ENCODE results near the gene PPCDC.

The PPCDC gene

DNA sequence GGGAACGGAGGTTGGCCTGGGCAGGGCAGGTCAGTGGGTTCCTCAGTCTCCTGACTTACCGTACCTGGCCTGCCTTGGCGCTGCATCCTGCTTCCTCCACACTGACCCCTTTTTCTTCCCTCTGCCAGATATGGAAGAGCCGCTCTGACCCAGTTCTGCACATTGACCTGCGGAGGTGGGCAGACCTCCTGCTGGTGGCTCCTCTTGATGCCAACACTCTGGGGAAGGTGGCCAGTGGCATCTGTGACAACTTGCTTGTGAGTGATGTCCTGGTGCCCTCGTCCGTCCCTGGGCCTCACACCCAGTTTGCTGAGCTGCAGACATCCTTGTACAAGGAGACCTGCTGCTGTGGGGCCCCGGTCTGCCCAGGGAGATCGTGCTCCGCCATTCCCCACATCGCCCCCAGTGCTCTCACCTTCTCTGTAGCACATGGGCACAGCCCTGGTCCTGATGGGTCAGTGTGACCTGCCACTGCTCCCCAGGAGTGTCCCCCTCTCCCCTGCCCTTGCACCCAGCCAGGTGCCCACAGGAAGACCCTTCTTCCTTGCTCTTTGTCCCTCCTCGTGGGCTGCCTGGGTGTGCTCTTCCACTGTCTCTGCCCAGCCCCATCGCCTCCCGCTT, 21.0 kb downstream of the PPCDC start:
- no peak for DNase-seq (ENCODE audit: low read depth)

DNA sequence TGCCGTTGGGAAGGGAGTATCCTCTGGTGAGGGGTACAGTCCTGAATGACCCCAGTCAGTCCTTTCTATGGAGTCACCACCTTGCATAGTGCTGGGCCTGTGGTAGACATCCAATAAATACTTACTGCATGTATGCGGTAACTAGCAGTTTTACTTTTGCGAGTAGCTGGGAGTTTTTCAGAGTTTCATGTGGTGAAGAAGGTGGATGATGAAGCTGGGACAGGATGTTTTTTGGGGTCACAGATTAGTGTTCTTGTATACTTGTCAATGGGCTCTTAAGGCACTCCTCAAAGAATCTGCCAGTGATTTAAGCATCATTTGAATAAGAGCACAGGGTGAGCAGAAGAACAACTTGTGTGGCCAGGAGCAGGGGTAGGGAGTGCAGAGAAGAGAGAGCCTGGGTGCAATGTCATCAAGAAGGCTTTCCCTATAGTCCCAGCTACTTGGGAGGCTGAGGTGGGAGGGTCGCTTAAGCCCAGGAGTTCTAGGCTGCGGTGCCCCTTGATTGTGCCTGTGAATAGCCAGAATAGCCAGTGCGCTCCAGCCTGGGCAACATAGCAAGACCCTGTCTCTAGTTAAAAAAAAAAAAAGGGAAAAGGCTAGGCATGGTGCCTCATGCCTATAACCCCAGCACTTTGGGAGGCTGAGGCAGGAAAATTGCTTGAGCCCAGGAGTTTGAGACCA, 22.1 kb downstream of the PPCDC start:
- no peak for DNase-seq (ENCODE audit: low read depth)

DNA sequence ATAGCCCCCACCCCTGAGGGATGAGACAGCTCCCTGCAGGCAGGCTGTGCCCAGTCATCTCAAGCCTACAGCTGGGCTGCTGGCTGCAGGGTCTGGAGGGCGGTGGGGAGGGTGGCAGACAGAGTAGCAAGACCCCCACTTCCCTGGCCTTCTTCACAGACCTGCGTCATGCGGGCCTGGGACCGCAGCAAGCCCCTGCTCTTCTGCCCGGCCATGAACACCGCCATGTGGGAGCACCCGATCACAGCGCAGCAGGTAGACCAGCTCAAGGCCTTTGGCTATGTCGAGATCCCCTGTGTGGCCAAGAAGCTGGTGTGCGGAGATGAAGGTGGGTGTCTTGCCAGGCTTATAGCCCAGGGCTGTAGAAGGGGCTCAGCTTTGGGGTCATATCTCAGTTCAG, 25.0 kb downstream of the PPCDC start:
- DNase-seq (ENCODE audit: low read depth), result no peak

DNA sequence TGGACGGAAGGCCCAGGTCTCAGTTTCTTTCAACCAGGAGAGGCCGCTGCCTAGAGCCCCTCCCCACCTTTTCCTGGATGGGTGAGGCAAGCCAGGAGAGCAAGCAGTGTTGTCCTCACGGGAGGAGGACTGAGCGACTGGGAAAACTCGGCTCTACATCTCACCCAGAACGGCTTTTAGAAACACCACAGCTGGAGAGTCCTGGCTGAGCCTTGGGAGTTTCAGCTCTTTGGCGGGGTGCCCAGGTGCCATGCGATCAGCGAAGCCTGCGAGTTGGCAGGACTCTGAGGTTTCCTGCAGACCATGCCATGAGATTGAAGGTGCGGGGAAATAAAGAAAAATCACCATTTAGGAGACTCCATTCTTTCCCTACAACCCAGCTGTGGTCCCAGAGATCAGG, 26.0 kb downstream of the PPCDC start:
- DNase-seq (ENCODE audit: low read depth), result no peak

DNA sequence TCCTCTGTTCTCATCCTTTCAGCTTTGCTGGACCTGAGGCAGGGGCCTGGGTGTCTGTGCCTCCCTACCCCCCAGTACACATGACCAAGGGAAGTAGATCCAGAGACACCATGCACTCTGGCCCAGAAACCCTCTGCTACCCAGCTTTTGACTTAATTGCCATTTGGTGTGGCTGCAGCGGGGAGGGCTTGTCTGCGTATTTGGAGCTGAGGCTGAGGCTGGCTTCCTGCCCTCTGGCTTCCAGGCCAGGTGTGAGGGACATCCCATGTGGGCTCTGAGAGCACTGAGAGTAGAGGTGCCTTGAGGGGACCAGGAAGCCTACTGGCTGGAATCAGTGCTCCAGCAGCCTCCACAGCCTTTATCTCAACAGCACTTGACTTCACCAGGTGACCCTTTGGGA, 26.9 kb downstream of the PPCDC start:
- DNase-seq (ENCODE audit: low read depth), result no peak

DNA sequence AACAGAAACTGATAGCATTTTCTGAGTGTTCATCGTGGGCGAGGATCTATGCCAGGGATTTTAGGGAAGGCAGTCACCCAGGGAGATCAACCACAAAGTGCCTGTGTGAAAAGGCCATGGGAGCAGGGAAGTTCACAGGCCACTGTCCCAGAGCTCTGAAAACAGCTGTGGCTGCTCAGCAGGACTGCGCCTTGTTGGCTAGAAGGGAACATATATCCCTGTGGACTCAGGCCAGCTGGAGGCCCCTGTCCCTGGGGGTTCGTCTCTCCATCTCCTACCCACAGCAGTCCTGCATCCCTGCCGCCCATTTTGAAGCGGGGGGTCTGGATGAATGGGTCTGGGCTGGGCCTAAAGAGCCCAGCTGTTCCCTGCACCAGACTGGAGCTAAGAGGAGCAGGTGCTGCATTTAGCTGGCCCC, 27.8 kb downstream of the PPCDC start:
- DNase-seq (ENCODE audit: low read depth), result no peak

DNA sequence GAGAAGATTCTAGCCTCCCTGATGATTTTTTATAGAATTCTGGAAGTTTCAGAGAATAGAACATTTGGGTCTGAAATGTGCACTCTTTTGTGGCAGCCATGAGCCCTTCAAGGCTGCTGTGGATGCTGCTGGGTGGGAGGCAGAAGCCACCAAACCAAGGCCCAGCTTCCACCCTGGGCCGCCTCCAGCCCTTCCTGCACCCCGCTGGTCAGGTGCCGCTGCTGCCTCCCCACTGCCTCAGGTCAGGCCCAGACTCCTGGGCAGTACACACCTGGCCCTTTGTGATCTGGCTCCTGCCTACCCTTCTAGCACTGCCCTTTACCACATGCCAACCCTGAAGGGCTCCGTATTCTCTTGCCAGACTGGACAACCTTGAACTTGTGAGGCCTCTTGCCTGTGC, 28.3 kb downstream of the PPCDC start:
- no peak for DNase-seq (ENCODE audit: low read depth)

DNA sequence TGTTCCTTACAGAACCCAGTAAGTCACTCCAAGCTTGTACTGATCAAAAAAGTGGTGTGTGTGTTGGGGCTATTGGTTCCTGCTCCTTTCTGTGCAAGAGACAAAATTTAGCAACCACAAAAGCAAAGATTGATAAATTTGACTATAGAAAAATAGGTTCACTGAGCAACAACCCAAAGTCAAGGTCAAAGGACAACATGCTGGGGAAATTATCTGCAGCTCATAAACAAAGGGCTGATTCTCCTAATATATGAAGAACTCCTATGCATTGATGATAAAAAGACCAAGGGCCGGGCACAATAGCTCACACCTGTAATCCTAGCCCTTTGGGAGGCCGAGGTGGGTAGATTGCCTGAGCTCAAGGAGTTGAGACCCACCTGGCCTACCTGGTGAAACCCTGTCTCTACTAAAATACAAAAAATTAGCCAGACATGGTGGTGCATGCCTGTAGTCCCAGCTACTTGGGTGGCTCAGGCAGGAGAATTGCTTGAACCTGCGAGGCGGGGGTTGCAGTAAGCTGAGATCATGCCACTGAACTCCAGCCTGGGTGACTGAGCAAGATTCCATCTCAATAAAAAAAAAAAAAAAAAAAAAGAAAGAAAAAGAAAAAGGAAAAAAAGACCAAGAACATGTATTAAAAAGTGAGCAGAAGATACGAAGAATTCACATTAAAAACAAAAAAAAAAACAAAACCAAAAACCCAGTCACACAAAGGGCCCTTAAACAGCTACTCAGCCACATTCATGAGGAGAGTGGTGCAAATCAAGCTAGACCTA, 29.8 kb downstream of the PPCDC start:
- no peak for DNase-seq (ENCODE audit: low read depth)

DNA sequence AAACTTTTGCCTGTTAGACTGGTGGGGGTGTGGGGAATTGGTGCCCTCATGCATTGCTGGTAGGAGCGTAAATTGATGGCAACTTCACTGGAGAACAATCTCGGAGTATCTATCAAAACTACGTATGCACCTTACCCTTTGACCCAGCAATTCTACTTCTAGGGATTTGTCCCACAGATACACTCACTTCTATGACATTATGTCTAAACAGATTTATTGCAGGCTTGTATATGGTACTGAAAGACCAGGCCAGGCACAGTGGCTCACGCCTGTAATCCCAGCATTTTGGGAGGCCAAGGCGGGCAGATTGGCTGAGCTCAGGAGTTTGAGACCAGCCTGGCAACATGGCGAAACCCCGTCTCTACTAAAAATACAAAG, 30.3 kb downstream of the PPCDC start:
- no peak for DNase-seq (ENCODE audit: low read depth)

DNA sequence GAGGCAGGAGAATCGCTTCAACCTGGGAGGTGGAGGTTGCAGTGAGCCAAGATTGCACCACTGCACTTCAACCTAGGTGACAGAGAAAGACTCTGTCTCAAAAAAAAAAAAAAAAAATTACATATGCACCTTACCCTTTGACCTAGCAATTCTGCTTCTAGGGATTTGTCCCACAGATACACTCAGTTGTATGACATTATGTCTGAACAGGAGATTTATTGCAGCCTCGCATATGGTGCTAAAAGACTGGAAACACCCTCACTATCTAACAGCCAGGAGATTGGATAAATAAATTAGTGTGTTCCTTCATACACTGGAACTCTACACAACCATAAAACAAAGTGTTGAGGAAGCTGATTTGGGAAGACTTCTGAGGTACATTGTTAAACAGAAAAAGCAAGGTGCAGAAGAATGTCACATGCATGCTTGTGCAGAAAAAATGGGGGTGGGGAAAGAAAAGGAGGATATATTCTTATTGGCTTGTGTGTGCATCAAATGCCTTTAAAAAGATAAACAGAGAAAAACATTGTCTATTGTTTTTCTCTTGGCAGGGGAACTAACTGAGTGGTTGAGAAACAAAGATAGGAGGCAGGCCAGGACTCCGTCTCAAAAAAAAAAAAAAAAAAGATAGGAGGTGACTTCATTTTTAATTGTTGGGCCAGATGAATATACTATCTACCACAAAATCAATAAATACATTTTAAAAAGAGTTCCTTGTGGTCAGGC, 30.9 kb downstream of the PPCDC start:
- no peak for DNase-seq (ENCODE audit: low read depth)

DNA sequence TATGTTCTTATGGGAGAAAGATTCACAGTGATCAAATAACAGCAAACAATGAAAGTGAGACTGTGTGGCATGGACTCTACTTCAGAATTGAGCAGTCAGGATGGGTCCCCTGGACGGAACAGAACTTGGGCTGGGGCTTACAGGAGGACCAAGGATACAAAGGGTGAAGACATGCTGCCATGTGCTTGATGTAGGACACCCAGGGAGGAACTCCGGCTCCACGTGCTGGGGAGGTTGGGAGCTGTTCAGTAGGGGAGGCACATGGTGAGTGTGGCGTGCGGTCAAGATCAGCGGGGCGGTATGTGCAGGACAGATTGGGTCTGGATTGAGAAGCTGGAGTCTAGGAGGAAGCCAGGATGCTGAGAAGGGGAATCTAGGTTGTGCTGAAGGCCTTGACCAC, 32.6 kb downstream of the PPCDC start:
- DNase-seq (ENCODE audit: low read depth), result no peak

DNA sequence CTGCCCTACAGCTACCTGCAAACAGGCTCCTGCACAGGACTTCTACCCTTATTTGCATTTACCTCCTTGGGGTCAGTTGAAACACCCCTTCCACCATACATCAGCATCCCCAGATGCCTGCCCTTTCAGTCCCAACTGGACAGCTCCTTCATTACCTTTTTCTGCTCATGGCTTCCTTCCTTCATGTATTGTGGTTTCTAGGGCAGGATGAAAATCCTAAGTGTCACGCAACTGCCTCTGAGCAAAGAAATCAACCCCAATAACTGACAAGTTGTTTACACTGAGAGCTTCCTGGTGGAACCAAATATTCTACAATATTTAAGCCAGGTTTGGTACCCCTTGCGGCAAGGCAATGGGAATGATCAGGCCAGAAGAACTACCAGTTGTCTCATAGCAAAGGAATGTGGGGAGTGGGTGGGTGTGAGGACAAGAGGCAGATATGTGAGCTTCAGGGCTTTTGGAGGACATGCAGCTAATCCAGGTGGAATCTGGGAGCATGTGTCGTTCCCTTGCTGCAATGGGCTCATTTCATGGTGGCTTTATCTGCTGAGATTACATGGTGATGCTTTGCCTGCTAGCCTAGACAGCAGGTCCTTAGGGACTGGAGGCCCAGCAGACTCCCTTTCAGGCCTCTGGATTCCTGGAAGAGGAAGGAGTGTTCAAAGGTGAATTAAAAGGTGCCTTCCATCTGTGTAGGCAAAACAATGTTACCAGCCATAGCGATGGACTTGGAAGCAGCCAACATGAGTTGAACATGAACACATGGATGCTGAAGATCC, 34.9 kb downstream of the PPCDC start:
- DNase-seq (ENCODE audit: low read depth), result no peak

DNA sequence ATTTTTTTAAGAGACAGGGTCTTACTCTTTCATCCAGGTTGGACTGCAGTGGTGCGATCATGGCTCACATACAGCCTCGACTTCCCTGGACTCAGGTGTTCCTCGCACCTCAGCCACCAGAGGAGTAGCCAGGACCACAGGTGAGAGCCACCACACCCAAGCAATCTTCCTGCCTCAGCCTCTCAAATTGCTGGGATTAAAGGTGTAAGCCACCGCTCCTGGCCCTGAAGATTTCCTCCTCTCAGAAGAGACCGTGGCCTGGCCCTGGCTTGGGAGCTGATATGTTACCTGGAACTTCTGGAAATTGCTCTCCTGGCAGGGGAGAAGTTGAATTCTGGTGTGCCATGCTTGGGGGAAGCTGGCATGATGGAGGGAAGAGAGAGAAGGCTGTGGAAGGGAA, 36.2 kb downstream of the PPCDC start:
- DNase-seq (ENCODE audit: low read depth), result no peak

DNA sequence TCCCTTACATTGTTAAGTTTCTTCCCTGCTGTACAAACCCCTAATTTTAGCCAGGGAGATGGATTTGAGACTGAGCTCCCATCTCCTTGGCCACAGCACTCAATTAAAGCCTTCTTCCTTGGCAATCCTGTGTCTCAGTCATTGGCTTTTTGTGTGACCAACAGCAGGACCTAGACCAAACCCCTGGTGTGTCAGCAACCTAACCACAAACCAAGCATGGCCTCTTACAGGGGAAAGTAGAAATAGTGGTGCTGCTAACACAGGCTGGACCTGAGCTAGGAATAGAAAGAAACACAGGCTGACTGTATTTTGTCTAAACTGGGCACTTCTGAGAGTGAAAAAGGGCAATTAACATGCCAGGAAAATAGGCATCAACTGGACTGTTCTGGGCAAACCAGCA, 37.9 kb downstream of the PPCDC start:
- peak; percentile 18 for DNase-seq (ENCODE audit: low read depth)

DNA sequence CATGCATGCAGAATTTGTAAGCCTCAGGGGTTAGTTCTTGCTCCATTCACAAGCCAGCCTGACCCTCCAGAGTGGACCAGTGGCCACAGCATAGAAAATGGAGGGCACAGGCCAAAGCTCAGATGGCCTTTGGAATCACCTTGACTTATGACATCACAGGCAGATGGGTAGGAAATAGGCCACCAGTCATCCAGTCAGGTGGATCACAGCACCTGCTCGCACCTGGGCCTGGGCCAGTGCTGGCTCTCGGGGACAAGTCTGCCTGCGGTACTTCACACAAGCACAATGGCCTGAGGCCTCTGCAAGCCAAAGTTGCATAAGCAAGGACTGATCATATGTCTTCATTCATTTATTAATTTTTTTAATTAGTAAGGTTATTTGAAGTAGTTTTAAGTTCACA, 39.3 kb downstream of the PPCDC start:
- DNase-seq (ENCODE audit: low read depth), result no peak

DNA sequence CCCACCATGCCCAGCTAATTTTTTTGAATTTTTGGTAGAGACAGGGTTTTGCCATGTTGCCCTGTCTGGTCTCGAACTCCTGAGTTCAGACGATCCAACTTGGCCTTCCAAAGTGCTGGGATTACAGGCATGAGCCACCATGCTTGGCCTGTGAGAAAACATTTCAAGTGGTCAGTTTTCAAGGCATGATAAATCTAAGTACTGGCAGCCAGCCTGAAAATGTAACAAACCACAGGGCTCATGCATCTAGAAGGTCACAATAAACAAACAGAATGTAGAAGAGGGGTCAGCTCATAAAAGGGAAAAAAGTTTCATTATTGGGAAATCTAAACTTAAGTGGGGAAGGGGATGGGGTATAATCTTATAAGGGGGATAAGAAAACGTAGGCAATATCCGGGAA, 39.9 kb downstream of the PPCDC start:
- peak; percentile 15 for DNase-seq (ENCODE audit: low read depth)

DNA sequence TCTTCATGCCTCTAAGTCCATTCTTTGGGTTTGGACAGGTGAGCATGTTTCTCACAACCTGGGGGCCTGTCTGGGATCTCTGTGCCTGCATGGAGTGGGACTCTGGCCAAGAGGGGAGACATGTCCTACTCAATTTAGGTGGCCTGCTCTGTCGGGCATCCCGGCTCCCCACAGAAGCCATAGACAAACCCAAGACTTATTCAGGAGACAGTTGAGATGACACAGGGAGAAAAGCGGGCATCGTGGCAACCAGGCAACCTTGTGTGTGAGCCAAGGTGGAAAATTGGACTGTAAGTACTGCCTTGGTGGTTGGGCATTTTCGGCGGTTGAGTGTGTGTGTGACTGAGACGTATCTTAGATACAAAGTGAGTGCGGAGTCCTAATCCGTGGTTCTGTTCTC, 40.5 kb downstream of the PPCDC start:
- no peak for DNase-seq (ENCODE audit: low read depth)

DNA sequence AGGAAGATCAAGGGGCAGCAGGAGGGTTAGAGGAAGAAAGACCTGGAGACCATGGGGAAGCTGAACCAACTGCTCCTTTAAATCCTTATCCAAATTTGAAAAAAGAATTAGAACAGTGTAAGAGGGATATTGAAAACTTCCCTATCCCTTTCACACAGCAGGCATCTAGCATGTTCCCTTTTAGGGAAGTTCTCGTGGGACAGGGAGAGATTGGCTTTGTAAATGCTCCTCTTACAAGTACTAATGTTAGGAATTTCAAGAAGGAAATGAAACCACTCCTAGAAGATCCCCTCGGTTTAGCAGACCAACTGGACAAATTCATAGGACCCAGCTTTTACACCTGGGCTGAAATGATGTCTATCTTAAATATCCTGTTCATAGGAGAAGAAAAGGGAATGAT, 41.5 kb downstream of the PPCDC start:
- no peak for DNase-seq (ENCODE audit: low read depth)

DNA sequence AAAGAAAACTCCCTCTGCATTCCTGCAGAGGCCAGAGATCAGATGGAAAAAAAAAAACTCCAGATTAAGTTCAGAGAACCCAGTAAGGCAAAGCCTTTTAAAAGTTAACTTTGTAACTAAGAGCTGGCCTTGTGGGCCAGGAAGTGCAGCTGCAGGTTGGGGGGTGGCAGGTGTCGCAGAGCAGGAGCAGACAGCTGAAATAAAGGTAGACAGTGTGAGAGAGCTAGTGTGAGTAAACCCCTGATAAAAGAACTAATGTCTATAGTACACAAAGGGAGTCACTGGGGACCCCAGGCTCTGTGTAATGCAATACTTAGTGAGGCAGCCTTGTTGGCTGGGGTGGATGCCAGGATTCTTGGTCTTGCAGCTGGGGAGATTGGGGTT, 42.1 kb downstream of the PPCDC start:
- no peak for DNase-seq (ENCODE audit: low read depth)

DNA sequence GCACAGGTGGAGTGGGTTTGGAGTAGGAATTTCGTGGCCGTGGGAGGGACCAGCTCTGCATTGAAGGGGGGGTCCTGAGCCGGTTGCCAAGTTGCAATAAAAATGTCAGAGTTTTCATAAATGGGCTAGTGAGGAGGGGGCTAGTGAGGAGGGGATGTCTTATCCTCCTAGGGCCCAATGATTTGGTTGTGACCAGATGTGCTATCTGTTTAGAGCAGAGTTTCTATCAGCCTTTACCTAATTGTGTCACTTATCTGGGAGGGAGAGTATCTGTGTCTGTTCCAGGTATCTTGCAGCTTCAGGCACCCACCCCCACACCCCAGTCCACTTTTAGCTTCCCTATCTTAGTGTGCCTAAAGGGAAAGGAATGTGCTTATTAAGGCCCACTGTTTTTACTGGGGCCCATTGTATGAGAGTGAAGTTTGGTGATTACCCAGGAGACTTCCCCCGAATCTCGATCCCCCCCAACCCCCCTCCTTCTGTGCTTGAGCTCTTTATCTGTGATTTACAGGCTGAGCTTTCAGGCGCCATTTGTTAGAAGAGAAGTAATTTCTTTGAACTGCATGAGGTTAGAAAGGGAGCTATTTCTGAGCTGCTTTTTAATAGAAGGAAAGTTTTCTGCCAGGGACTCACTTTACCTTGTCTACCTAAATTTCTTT, 42.6 kb downstream of the PPCDC start:
- no peak for DNase-seq (ENCODE audit: low read depth)

DNA sequence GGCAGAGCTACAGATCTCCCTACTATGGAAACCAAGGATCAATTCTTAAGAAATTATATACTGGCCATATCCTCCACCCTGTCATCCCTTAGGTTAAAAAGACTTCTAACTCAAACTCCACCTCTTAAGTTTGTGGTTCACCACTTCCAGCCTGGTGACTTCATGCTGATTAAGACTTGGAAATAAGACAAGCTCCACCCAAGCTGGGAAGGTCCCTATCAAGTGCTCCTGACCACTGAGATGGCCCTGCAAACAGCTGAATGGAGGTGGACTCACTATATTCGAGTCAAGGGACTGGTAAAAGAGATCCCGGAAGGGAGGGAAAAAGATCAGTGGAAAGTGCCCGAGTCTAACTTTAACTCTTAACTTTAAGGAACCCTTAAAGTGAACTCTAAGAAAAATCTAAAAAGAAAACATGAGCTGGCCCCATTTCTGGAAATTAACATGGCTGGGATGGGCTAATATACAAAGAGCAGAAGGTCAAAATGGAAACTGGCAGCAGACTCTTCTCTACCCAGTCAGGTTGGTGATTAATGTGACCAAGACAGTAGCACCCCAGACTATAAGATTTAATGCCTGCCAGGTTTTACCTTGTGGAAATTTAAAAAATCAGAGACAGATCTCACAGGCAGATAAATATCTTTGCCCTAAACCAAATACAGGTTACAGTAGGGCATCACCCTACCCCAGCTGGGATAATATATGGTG, 43.9 kb downstream of the PPCDC start:
- DNase-seq (ENCODE audit: low read depth), result no peak
